Fibroblast of lung (primary cell): ENCODE measurements around the gene KRTAP10-5.

Source experiments
- CTCF ChIP-seq, 2 donors: IDR thresholded peaks in 1 of 2; conservative IDR thresholded peaks in 1 of 2; 1 replicate in 1 of 2; 2 replicates in 1 of 2; pipeline ENCODE4 v1.5.1; 2011 to 2012; ENCODE audit warnings: low read length in 2 of 2, control low read depth in 1 of 2, inconsistent platforms in 1 of 2, low read depth in 1 of 2, mild to moderate bottlenecking in 1 of 2
- EZH2 ChIP-seq: IDR thresholded peaks from 2 replicates; pipeline ENCODE4 v1.5.1; 2012; ENCODE audit warnings: low read length, control low read depth, mild to moderate bottlenecking; ENCODE audit errors: missing control alignments

- TF ChIP-seq CTCF (conservative IDR thresholded peaks at IDR 0.05 in 1 of 2, IDR thresholded peaks at IDR 0.05 in 1 of 2; ENCODE audit: low read depth in 1 of 2, low read length in 2 of 2) (no peak), EZH2 (no peak)
Measured at GRCh38 chr21:44598061-44598460, 17.7 kb upstream of the KRTAP10-5 start.
